MM.1S (cell line): ENCODE data around the gene PDZRN4.

Experiments
- EZH2 ChIP-seq: fragments of 300-600 bp; sonication (generic); optimal IDR thresholded peaks from 2 replicates; pipeline ENCODE3; 2017; ENCODE audit warnings: low read depth, mild to moderate bottlenecking, antibody characterized with exemption, low read length, mixed read lengths
- EZH2phosphoT487 ChIP-seq: fragments of 300-600 bp; sonication (generic); IDR thresholded peaks from 2 replicates; pipeline ENCODE4 v1.6.1; 2018; ENCODE audit warnings: antibody characterized with exemption, low read length
- TF ChIP-seq, protein P1 (sequence below): fragments of 300-600 bp; sonication (generic); IDR thresholded peaks from 2 replicates; pipeline ENCODE4 v1.5.1; 2016; ENCODE audit warnings: antibody characterized with exemption, low read length, mixed read lengths

GRCh38 chr12:41409628-41410027, 221.5 kb downstream of the PDZRN4 start:
- TF ChIP-seq, protein P1, sequence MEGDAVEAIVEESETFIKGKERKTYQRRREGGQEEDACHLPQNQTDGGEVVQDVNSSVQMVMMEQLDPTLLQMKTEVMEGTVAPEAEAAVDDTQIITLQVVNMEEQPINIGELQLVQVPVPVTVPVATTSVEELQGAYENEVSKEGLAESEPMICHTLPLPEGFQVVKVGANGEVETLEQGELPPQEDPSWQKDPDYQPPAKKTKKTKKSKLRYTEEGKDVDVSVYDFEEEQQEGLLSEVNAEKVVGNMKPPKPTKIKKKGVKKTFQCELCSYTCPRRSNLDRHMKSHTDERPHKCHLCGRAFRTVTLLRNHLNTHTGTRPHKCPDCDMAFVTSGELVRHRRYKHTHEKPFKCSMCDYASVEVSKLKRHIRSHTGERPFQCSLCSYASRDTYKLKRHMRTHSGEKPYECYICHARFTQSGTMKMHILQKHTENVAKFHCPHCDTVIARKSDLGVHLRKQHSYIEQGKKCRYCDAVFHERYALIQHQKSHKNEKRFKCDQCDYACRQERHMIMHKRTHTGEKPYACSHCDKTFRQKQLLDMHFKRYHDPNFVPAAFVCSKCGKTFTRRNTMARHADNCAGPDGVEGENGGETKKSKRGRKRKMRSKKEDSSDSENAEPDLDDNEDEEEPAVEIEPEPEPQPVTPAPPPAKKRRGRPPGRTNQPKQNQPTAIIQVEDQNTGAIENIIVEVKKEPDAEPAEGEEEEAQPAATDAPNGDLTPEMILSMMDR: no peak
- no peak for TF ChIP-seq EZH2
- TF ChIP-seq EZH2phosphoT487: no peak
